DND-41 (cell line): ENCODE data around the gene SEMA5B.

Experiments
- CTCF ChIP-seq: IDR thresholded peaks from 2 replicates; pipeline ENCODE4 v1.5.1; 2012; ENCODE audit warnings: borderline replicate concordance, low read length, moderate library complexity, mild to moderate bottlenecking; ENCODE audit not compliant: poor library complexity, severe bottlenecking; ENCODE audit errors: extremely low read depth
- EZH2 ChIP-seq: IDR thresholded peaks from 3 replicates; pipeline ENCODE4 v1.6.1; 2012; ENCODE audit warnings: borderline replicate concordance, low read depth, mild to moderate bottlenecking, moderate library complexity, low read length, inconsistent platforms; ENCODE audit not compliant: severe bottlenecking

- TF ChIP-seq CTCF (no peak), EZH2 (no peak)
Observed at GRCh38 chr3:123042413-123042812, 14.8 kb upstream of the SEMA5B start.
